Measurements from ENCODE around the gene FAM120A.

DNA sequence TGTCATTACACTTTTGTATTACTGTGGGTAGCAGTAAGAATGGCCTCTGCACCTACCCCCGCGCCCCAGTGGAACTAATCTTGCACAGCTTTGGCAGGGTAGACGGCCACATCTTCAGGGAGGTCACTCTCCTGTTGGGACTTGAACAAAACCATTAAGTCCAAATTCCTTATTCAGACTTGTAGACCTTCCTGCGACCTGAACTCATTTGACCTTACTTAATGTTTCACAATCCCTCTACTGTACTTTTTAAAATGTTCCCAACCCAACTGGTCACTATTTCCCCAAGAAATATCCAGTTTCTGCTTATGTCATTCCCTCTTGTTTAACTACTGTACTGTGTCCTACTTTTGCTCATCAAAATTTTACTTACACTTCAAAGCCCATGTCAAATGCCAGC lies 7.2 kb downstream of the FAM120A start:
- TF ChIP-seq RAD21 (conservative IDR thresholded peaks at IDR 0.05) (no peak), EZH2 (IDR thresholded peaks at IDR 0.05; ENCODE audit: borderline replicate concordance, insufficient read depth, low read length, poor library complexity, severe bottlenecking) (no peak), EP300 (conservative IDR thresholded peaks at IDR 0.05; ENCODE audit: poor library complexity, severe bottlenecking) (no peak), SMC3 (conservative IDR thresholded peaks at IDR 0.05; ENCODE audit: poor library complexity) (no peak)
- TF ChIP-seq, protein P1, sequence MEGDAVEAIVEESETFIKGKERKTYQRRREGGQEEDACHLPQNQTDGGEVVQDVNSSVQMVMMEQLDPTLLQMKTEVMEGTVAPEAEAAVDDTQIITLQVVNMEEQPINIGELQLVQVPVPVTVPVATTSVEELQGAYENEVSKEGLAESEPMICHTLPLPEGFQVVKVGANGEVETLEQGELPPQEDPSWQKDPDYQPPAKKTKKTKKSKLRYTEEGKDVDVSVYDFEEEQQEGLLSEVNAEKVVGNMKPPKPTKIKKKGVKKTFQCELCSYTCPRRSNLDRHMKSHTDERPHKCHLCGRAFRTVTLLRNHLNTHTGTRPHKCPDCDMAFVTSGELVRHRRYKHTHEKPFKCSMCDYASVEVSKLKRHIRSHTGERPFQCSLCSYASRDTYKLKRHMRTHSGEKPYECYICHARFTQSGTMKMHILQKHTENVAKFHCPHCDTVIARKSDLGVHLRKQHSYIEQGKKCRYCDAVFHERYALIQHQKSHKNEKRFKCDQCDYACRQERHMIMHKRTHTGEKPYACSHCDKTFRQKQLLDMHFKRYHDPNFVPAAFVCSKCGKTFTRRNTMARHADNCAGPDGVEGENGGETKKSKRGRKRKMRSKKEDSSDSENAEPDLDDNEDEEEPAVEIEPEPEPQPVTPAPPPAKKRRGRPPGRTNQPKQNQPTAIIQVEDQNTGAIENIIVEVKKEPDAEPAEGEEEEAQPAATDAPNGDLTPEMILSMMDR (IDR thresholded peaks at IDR 0.05; ENCODE audit: poor library complexity, severe bottlenecking), result no peak
- TF ChIP-seq, protein P2, sequence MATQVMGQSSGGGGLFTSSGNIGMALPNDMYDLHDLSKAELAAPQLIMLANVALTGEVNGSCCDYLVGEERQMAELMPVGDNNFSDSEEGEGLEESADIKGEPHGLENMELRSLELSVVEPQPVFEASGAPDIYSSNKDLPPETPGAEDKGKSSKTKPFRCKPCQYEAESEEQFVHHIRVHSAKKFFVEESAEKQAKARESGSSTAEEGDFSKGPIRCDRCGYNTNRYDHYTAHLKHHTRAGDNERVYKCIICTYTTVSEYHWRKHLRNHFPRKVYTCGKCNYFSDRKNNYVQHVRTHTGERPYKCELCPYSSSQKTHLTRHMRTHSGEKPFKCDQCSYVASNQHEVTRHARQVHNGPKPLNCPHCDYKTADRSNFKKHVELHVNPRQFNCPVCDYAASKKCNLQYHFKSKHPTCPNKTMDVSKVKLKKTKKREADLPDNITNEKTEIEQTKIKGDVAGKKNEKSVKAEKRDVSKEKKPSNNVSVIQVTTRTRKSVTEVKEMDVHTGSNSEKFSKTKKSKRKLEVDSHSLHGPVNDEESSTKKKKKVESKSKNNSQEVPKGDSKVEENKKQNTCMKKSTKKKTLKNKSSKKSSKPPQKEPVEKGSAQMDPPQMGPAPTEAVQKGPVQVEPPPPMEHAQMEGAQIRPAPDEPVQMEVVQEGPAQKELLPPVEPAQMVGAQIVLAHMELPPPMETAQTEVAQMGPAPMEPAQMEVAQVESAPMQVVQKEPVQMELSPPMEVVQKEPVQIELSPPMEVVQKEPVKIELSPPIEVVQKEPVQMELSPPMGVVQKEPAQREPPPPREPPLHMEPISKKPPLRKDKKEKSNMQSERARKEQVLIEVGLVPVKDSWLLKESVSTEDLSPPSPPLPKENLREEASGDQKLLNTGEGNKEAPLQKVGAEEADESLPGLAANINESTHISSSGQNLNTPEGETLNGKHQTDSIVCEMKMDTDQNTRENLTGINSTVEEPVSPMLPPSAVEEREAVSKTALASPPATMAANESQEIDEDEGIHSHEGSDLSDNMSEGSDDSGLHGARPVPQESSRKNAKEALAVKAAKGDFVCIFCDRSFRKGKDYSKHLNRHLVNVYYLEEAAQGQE (IDR thresholded peaks at IDR 0.05; ENCODE audit: borderline replicate concordance), result no peak

Measured in neural cell (in vitro differentiated cells).